Loucy (cell line): ENCODE data around the gene RNLS.

Source experiments
- H2AFZ ChIP-seq: fragments of 200-600 bp; sonication (generic); 2 replicates; pipeline ENCODE4 v1.6.0; 2016; ENCODE audit warnings: antibody characterized with exemption, mild to moderate bottlenecking, low read length, moderate library complexity
- H3F3A ChIP-seq: fragments of 200-600 bp; 2 replicates; pipeline ENCODE4 v1.6.0; 2016; ENCODE audit warnings: antibody characterized with exemption, low read depth, mild to moderate bottlenecking
- H3K27me3 ChIP-seq: fragments of 200-600 bp; sonication (generic); 2 replicates; pipeline ENCODE4 v1.6.1; 2014; ENCODE audit warnings: low read length, mild to moderate bottlenecking; ENCODE audit not compliant: insufficient read depth, poor library complexity, severe bottlenecking
- H3K36me3 ChIP-seq: fragments of 200-600 bp; sonication (generic); 2 replicates; pipeline ENCODE4 v1.6.1; 2016; ENCODE audit warnings: low read length; ENCODE audit not compliant: insufficient read depth
- H3K4me1 ChIP-seq: fragments of 200-600 bp; sonication (generic); 2 replicates; pipeline ENCODE4 v1.5.1; 2014; ENCODE audit warnings: low read length, mild to moderate bottlenecking; ENCODE audit not compliant: insufficient read depth, poor library complexity, severe bottlenecking
- H3K4me2 ChIP-seq: fragments of 200-600 bp; sonication (generic); 2 replicates; pipeline ENCODE4 v1.6.0; 2014; ENCODE audit warnings: antibody characterized with exemption, low read length, low read depth, mild to moderate bottlenecking; ENCODE audit not compliant: poor library complexity, severe bottlenecking
- H3K4me3 ChIP-seq: fragments of 200-600 bp; sonication (generic); 2 replicates; pipeline ENCODE4 v1.5.1; 2014; ENCODE audit warnings: low read length, mild to moderate bottlenecking, mixed read lengths; ENCODE audit not compliant: poor library complexity, severe bottlenecking
- H3K79me2 ChIP-seq: fragments of 200-600 bp; sonication (generic); 2 replicates; pipeline ENCODE4 v1.6.1; 2014; ENCODE audit warnings: low read length; ENCODE audit not compliant: insufficient read depth
- H3K9ac ChIP-seq: fragments of 200-600 bp; sonication (generic); 2 replicates; pipeline ENCODE4 v1.6.0; 2014; ENCODE audit warnings: mild to moderate bottlenecking, low read depth, low read length, moderate library complexity; ENCODE audit not compliant: poor library complexity, severe bottlenecking
- H3K9me2 ChIP-seq: fragments of 200-600 bp; sonication (generic); replicated peaks from 2 replicates; pipeline ENCODE4 v1.6.1; 2016; ENCODE audit warnings: low read depth, low read length, mixed read lengths
- H3K9me3 ChIP-seq: fragments of 200-600 bp; sonication (generic); 2 replicates; pipeline ENCODE4 v1.6.1; 2014; ENCODE audit warnings: mild to moderate bottlenecking, antibody characterized with exemption, low read length, low read depth; ENCODE audit not compliant: insufficient read depth
- H4K20me1 ChIP-seq: fragments of 200-600 bp; sonication (generic); 2 replicates; pipeline ENCODE4 v1.6.0; 2014; ENCODE audit warnings: antibody characterized with exemption, low read length, mild to moderate bottlenecking; ENCODE audit not compliant: insufficient read depth, poor library complexity, severe bottlenecking
- CTCF ChIP-seq: fragments of 200-600 bp; sonication (generic); conservative IDR thresholded peaks from 2 replicates; pipeline ENCODE4 v1.5.1; 2014; ENCODE audit warnings: mild to moderate bottlenecking, antibody characterized with exemption, low read length
- EZH2phosphoT487 ChIP-seq: fragments of 200-600 bp; IDR thresholded peaks from 2 replicates; pipeline ENCODE4 v1.6.1; 2018; ENCODE audit warnings: antibody characterized with exemption, mild to moderate bottlenecking, moderate library complexity, borderline replicate concordance

Gene RNLS

GRCh38 chr10:88472540-88472939 is 110.6 kb downstream of the RNLS start:
- no peak overlapping the region for H2AFZ ChIP-seq
- H3K79me2 ChIP-seq = no peaks in the 10 kb centered on the region
- no peaks in the 10 kb centered on the region for H3K9me2 ChIP-seq
- H3F3A ChIP-seq = no peaks in the 10 kb centered on the region
- H3K9ac ChIP-seq = no peak overlapping the region
- TF ChIP-seq EZH2phosphoT487 = no peak
- no peak for TF ChIP-seq CTCF
- no peaks in the 10 kb centered on the region for H3K27me3 ChIP-seq
- no peaks in the 10 kb centered on the region for H3K4me1 ChIP-seq
- no peaks in the 10 kb centered on the region for H3K36me3 ChIP-seq
- H3K4me2 ChIP-seq = no peak overlapping the region
- no peaks in the 10 kb centered on the region for H4K20me1 ChIP-seq
- H3K9me3 ChIP-seq = no peaks in the 10 kb centered on the region
- no peak overlapping the region for H3K4me3 ChIP-seq

GRCh38 chr10:88471899-88472298 is 111.2 kb downstream of the RNLS start:
- TF ChIP-seq EZH2phosphoT487 = no peak
- no peak for TF ChIP-seq CTCF
- Histone ChIP-seq H3F3A (no peaks in the 10 kb centered on the region), H2AFZ (no peak overlapping the region), H3K36me3 (no peaks in the 10 kb centered on the region), H3K9me3 (no peaks in the 10 kb centered on the region), H3K4me2 (no peak overlapping the region), H3K4me1 (no peaks in the 10 kb centered on the region), H3K27me3 (no peaks in the 10 kb centered on the region), H3K4me3 (no peak overlapping the region), H3K9me2 (no peaks in the 10 kb centered on the region), H3K9ac (no peak overlapping the region), H3K79me2 (no peaks in the 10 kb centered on the region), H4K20me1 (no peaks in the 10 kb centered on the region)

- H2AFZ ChIP-seq = no peak overlapping the region
- no peak for TF ChIP-seq EZH2phosphoT487
- H4K20me1 ChIP-seq = no peaks in the 10 kb centered on the region
- H3F3A ChIP-seq = no peaks in the 10 kb centered on the region
- no peaks in the 10 kb centered on the region for H3K36me3 ChIP-seq
- H3K79me2 ChIP-seq = no peaks in the 10 kb centered on the region
- no peaks in the 10 kb centered on the region for H3K9me3 ChIP-seq
- H3K27me3 ChIP-seq = no peaks in the 10 kb centered on the region
- H3K4me2 ChIP-seq = no peak overlapping the region
- no peak overlapping the region for H3K9ac ChIP-seq
- H3K4me3 ChIP-seq = no peak overlapping the region
- H3K4me1 ChIP-seq = no peaks in the 10 kb centered on the region
- H3K9me2 ChIP-seq = no peaks in the 10 kb centered on the region
These were observed 115.2 kb downstream of the RNLS start for GRCh38 chr10:88467835-88468485.

GRCh38 chr10:88466786-88467185 is 116.3 kb downstream of the RNLS start:
- Histone ChIP-seq H2AFZ (no peak overlapping the region), H3K4me1 (no peaks in the 10 kb centered on the region), H3K9ac (no peak overlapping the region), H3K9me3 (no peaks in the 10 kb centered on the region), H3K4me3 (no peak overlapping the region), H3K27me3 (no peaks in the 10 kb centered on the region), H3F3A (no peaks in the 10 kb centered on the region), H3K36me3 (no peaks in the 10 kb centered on the region), H3K79me2 (no peaks in the 10 kb centered on the region), H4K20me1 (no peaks in the 10 kb centered on the region), H3K4me2 (no peak overlapping the region), H3K9me2 (no peaks in the 10 kb centered on the region)
- TF ChIP-seq EZH2phosphoT487 = no peak
